ENCODE data around the gene SLC9A9. TPM values are rescaled to one million over a fixed set of nuclear protein-coding genes. Genes with fewer than 3 reads are reported as not detected.
"Not testable (repeated sequence)": the region's sequence is repeated elsewhere in the genome, so short reads cannot be mapped to it uniquely, and the experiment has no call there.

SLC9A9 gene
- polyA plus RNA-seq, 2 donors = 8.3 to 11.9 TPM

- no peak overlapping the region for H3K27ac ChIP-seq (ENCODE audit: low read depth in 2 of 2, low read length in 1 of 2)
- no peaks in the 10 kb centered on the region for H3K27me3 ChIP-seq (ENCODE audit: control insufficient read depth in 1 of 2, insufficient read depth in 2 of 2, low read length in 2 of 2)
- no peaks in the 10 kb centered on the region for H3K4me1 ChIP-seq (ENCODE audit: control insufficient read depth in 2 of 2, insufficient read depth in 2 of 2, low read length in 1 of 2)
- WGBS, 2 donors = 83 to 88% methylated on average over 3 of the region's 3 CpGs
- H3K9me3 ChIP-seq (ENCODE audit: control insufficient read depth in 2 of 2, insufficient read depth in 1 of 2, low read depth in 1 of 2, low read length in 1 of 2) = no peaks in the 10 kb centered on the region
- no peaks in the 10 kb centered on the region for H3K36me3 ChIP-seq (ENCODE audit: control insufficient read depth in 2 of 2, insufficient read depth in 2 of 2, low read length in 1 of 2)
- H3K4me3 ChIP-seq (ENCODE audit: low read depth in 1 of 2, low read length in 2 of 2) = no peak overlapping the region
Measured at GRCh38 chr3:143881095-143881494, 32.8 kb upstream of the SLC9A9 start.

- H3K4me3 ChIP-seq (ENCODE audit: low read depth in 1 of 2, low read length in 2 of 2) = no peak overlapping the region
- no peaks in the 10 kb centered on the region for H3K27me3 ChIP-seq (ENCODE audit: control insufficient read depth in 1 of 2, insufficient read depth in 2 of 2, low read length in 2 of 2)
- H3K36me3 ChIP-seq (ENCODE audit: control insufficient read depth in 2 of 2, insufficient read depth in 2 of 2, low read length in 1 of 2) = no peaks in the 10 kb centered on the region
- no peaks in the 10 kb centered on the region for H3K9me3 ChIP-seq (ENCODE audit: control insufficient read depth in 2 of 2, insufficient read depth in 1 of 2, low read depth in 1 of 2, low read length in 1 of 2)
- H3K4me1 ChIP-seq (ENCODE audit: control insufficient read depth in 2 of 2, insufficient read depth in 2 of 2, low read length in 1 of 2) = no peaks in the 10 kb centered on the region
- no peak overlapping the region for H3K27ac ChIP-seq (ENCODE audit: low read depth in 2 of 2, low read length in 1 of 2)
Measured at GRCh38 chr3:143875546-143875945, 27.3 kb upstream of the SLC9A9 start.

- H3K36me3 ChIP-seq (ENCODE audit: control insufficient read depth in 2 of 2, insufficient read depth in 2 of 2, low read length in 1 of 2); H3K4me3 ChIP-seq (ENCODE audit: low read depth in 1 of 2, low read length in 2 of 2); H3K27ac ChIP-seq (ENCODE audit: low read depth in 2 of 2, low read length in 1 of 2); H3K9me3 ChIP-seq (ENCODE audit: control insufficient read depth in 2 of 2, insufficient read depth in 1 of 2, low read depth in 1 of 2, low read length in 1 of 2); H3K4me1 ChIP-seq (ENCODE audit: control insufficient read depth in 2 of 2, insufficient read depth in 2 of 2, low read length in 1 of 2); H3K27me3 ChIP-seq (ENCODE audit: control insufficient read depth in 1 of 2, insufficient read depth in 2 of 2, low read length in 2 of 2): not testable (repeated sequence)
- 93 to 96% methylated on average over 5 of the region's 5 CpGs for WGBS, 2 donors
Measured at GRCh38 chr3:143873553-143873952, 25.3 kb upstream of the SLC9A9 start.

GRCh38 chr3:143865302-143865701, 17.0 kb upstream of the SLC9A9 start:
- H3K36me3 ChIP-seq (ENCODE audit: control insufficient read depth in 2 of 2, insufficient read depth in 2 of 2, low read length in 1 of 2) = no peaks in the 10 kb centered on the region
- 70 to 81% methylated on average over 1 of the region's 1 CpG for WGBS, 2 donors
- H3K27ac ChIP-seq (ENCODE audit: low read depth in 2 of 2, low read length in 1 of 2) = no peak overlapping the region
- no peaks in the 10 kb centered on the region for H3K9me3 ChIP-seq (ENCODE audit: control insufficient read depth in 2 of 2, insufficient read depth in 1 of 2, low read depth in 1 of 2, low read length in 1 of 2)
- no peaks in the 10 kb centered on the region for H3K27me3 ChIP-seq (ENCODE audit: control insufficient read depth in 1 of 2, insufficient read depth in 2 of 2, low read length in 2 of 2)
- H3K4me1 ChIP-seq (ENCODE audit: control insufficient read depth in 2 of 2, insufficient read depth in 2 of 2, low read length in 1 of 2) = no peaks in the 10 kb centered on the region
- H3K4me3 ChIP-seq (ENCODE audit: low read depth in 1 of 2, low read length in 2 of 2) = no peak overlapping the region

DNA sequence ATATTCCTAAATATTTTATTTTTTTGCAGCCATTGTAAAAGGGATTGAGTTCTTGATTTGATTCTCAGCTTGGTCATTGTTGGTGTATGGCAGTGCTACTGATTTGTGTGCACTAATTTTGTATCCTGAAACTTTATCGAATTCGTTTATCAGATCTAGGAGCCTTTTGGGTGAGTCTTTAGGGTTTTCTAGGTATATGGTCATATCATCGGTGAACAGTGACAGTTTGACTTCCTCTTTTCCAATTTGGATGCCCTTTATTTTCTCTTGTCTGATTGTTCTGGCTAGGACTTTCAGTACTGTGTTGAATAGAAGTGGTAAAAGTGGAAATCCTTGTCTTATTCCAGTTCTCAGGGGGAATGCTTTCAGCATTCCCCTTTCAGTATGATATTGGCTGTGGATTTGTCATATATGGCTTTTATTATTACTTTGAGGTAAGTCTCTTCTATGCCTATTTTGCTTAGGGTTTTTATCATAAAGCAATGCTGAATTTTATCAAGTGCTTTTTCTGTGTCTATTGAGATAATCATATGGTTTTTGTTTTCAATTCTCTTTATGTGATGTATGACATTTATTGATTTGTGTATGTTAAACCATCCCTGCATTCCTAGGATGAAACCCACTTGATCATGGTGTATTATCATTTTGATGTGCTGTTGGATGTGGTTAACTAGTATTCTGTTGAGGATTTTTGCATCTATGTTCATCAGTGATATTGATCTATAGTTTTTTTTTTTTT, 11.4 kb upstream of the SLC9A9 start:
- WGBS, 2 donors = 90 to 95% methylated on average over 3 of the region's 3 CpGs

DNA sequence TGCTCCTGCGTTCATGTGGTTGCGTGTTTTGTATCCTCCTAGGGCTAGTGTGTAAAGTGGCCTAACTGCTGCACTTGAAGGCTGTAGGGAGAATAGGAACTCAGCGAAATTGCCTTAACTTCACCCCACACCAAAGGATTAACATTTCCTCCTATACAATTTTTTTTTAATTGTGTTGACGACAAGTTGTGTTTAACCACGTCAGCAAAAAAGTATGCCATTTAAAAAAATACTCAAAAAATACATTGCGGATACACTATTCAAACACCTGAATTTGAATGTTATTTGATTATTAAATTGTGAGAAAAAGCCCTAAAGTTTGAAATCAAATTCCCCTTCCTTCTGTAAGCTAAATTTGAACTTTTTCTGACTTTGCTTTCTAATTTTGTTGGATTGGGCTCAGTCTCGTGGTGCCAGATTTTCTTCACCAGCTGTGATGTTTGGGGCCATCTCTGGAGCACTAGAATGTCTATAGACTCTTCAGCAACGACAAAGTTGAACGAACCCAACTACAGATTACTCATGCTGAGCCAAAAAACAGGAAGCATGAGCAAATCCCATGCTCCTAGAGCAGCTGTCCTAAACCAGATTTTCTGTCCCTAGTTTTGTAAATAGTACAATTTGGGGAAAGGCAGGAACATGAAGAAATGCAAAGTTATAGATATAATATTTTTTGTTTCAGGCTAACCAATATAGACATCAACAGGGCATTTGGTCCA, 8.1 kb upstream of the SLC9A9 start:
- Histone ChIP-seq H3K4me3 (ENCODE audit: low read depth in 1 of 2, low read length in 2 of 2) (no peak overlapping the region), H3K4me1 (ENCODE audit: control insufficient read depth in 2 of 2, insufficient read depth in 2 of 2, low read length in 1 of 2) (peaks cover 0 to 3% of the 10 kb centered on the region in 2 donors)
- 80% methylated on average over 9 of the region's 9 CpGs for WGBS, 2 donors

More for the DNA sequence above, 11.4 kb upstream of the SLC9A9 start:
- H3K9me3 ChIP-seq (ENCODE audit: control insufficient read depth in 2 of 2, insufficient read depth in 1 of 2, low read depth in 1 of 2, low read length in 1 of 2) = no peaks in the 10 kb centered on the region
- no peak overlapping the region for H3K27ac ChIP-seq (ENCODE audit: low read depth in 2 of 2, low read length in 1 of 2)
- H3K4me3 ChIP-seq (ENCODE audit: low read depth in 1 of 2, low read length in 2 of 2) = no peak overlapping the region
- peaks cover 0 to 3% of the 10 kb centered on the region in 2 donors for H3K4me1 ChIP-seq (ENCODE audit: control insufficient read depth in 2 of 2, insufficient read depth in 2 of 2, low read length in 1 of 2)
- no peaks in the 10 kb centered on the region for H3K36me3 ChIP-seq (ENCODE audit: control insufficient read depth in 2 of 2, insufficient read depth in 2 of 2, low read length in 1 of 2)
- H3K27me3 ChIP-seq (ENCODE audit: control insufficient read depth in 1 of 2, insufficient read depth in 2 of 2, low read length in 2 of 2) = no peaks in the 10 kb centered on the region

GRCh38 chr3:143855183-143855582, 6.9 kb upstream of the SLC9A9 start:
- Histone ChIP-seq H3K9me3 (ENCODE audit: control insufficient read depth in 2 of 2, insufficient read depth in 1 of 2, low read depth in 1 of 2, low read length in 1 of 2) (no peaks in the 10 kb centered on the region), H3K27me3 (ENCODE audit: control insufficient read depth in 1 of 2, insufficient read depth in 2 of 2, low read length in 2 of 2) (no peaks in the 10 kb centered on the region), H3K27ac (ENCODE audit: low read depth in 2 of 2, low read length in 1 of 2) (no peak overlapping the region), H3K4me1 (ENCODE audit: control insufficient read depth in 2 of 2, insufficient read depth in 2 of 2, low read length in 1 of 2) (peaks cover 0 to 3% of the 10 kb centered on the region in 2 donors), H3K4me3 (ENCODE audit: low read depth in 1 of 2, low read length in 2 of 2) (no peak overlapping the region), H3K36me3 (ENCODE audit: control insufficient read depth in 2 of 2, insufficient read depth in 2 of 2, low read length in 1 of 2) (no peaks in the 10 kb centered on the region)
- 85 to 88% methylated on average over 3 of the region's 3 CpGs for WGBS, 2 donors

More for the DNA sequence above, 8.1 kb upstream of the SLC9A9 start:
- Histone ChIP-seq H3K9me3 (ENCODE audit: control insufficient read depth in 2 of 2, insufficient read depth in 1 of 2, low read depth in 1 of 2, low read length in 1 of 2) (no peaks in the 10 kb centered on the region), H3K27me3 (ENCODE audit: control insufficient read depth in 1 of 2, insufficient read depth in 2 of 2, low read length in 2 of 2) (no peaks in the 10 kb centered on the region), H3K36me3 (ENCODE audit: control insufficient read depth in 2 of 2, insufficient read depth in 2 of 2, low read length in 1 of 2) (no peaks in the 10 kb centered on the region), H3K27ac (ENCODE audit: low read depth in 2 of 2, low read length in 1 of 2) (no peak overlapping the region)

- H3K9me3 ChIP-seq (ENCODE audit: control insufficient read depth in 2 of 2, insufficient read depth in 1 of 2, low read depth in 1 of 2, low read length in 1 of 2) = no peaks in the 10 kb centered on the region
- H3K4me1 ChIP-seq (ENCODE audit: control insufficient read depth in 2 of 2, insufficient read depth in 2 of 2, low read length in 1 of 2) = peaks cover 0 to 3% of the 10 kb centered on the region in 2 donors
- no peaks in the 10 kb centered on the region for H3K36me3 ChIP-seq (ENCODE audit: control insufficient read depth in 2 of 2, insufficient read depth in 2 of 2, low read length in 1 of 2)
- H3K27ac ChIP-seq (ENCODE audit: low read depth in 2 of 2, low read length in 1 of 2) = peak overlapping the region; percentile 84 to 87
- no peaks in the 10 kb centered on the region for H3K27me3 ChIP-seq (ENCODE audit: control insufficient read depth in 1 of 2, insufficient read depth in 2 of 2, low read length in 2 of 2)
- 60 to 72% methylated on average over 5 of the region's 5 CpGs for WGBS, 2 donors
- no peak overlapping the region for H3K4me3 ChIP-seq (ENCODE audit: low read depth in 1 of 2, low read length in 2 of 2)
Measured at GRCh38 chr3:143851331-143852017, 3.2 kb upstream of the SLC9A9 start.

GRCh38 chr3:143850877-143851276, 2.6 kb upstream of the SLC9A9 start:
- Histone ChIP-seq H3K27me3 (ENCODE audit: control insufficient read depth in 1 of 2, insufficient read depth in 2 of 2, low read length in 2 of 2) (no peaks in the 10 kb centered on the region), H3K36me3 (ENCODE audit: control insufficient read depth in 2 of 2, insufficient read depth in 2 of 2, low read length in 1 of 2) (no peaks in the 10 kb centered on the region), H3K4me3 (ENCODE audit: low read depth in 1 of 2, low read length in 2 of 2) (no peak overlapping the region), H3K27ac (ENCODE audit: low read depth in 2 of 2, low read length in 1 of 2) (peak overlapping the region; percentile 76 to 84), H3K9me3 (ENCODE audit: control insufficient read depth in 2 of 2, insufficient read depth in 1 of 2, low read depth in 1 of 2, low read length in 1 of 2) (no peaks in the 10 kb centered on the region), H3K4me1 (ENCODE audit: control insufficient read depth in 2 of 2, insufficient read depth in 2 of 2, low read length in 1 of 2) (peaks cover 0 to 3% of the 10 kb centered on the region in 2 donors)
